HEK293T (cell line): ENCODE data around the gene FAM200B.

Experiments used
- BHLHE40 ChIP-seq: fragments of 450-650 bp; IDR thresholded peaks from 2 replicates; pipeline ENCODE4 v1.6.1; 2016; ENCODE audit warnings: mild to moderate bottlenecking, moderate library complexity, borderline replicate concordance
- CTBP1 ChIP-seq: fragments of 450-650 bp; IDR thresholded peaks from 2 replicates; pipeline ENCODE4 v1.6.1; 2016; ENCODE audit warnings: borderline replicate concordance
- ELF4 ChIP-seq: fragments of 450-650 bp; IDR thresholded peaks from 2 replicates; pipeline ENCODE4 v1.6.1; 2017; ENCODE audit warnings: antibody characterized with exemption
- FOXA1 ChIP-seq: fragments of 450-650 bp; IDR thresholded peaks from 2 replicates; pipeline ENCODE4 v1.6.1; 2016; ENCODE audit warnings: mild to moderate bottlenecking
- FOXK2 ChIP-seq: fragments of 450-650 bp; IDR thresholded peaks from 2 replicates; pipeline ENCODE4 v1.6.1; 2016; ENCODE audit warnings: mild to moderate bottlenecking
- LEF1 ChIP-seq: fragments of 450-650 bp; IDR thresholded peaks from 2 replicates; pipeline ENCODE4 v1.6.1; 2017; ENCODE audit warnings: mild to moderate bottlenecking, borderline replicate concordance
- SP1 ChIP-seq: fragments of 450-650 bp; IDR thresholded peaks from 2 replicates; pipeline ENCODE4 v1.6.1; 2017
- SUZ12 ChIP-seq: fragments of 450-650 bp; IDR thresholded peaks from 2 replicates; pipeline ENCODE4 v1.6.1; 2016; ENCODE audit warnings: mild to moderate bottlenecking
- TARDBP ChIP-seq: fragments of 450-650 bp; IDR thresholded peaks from 2 replicates; pipeline ENCODE4 v1.6.1; 2016

GRCh38 chr4:15657366-15657765 is 24.3 kb upstream of the FAM200B start:
- no peak for TF ChIP-seq CTBP1
- no peak for TF ChIP-seq FOXK2
- TF ChIP-seq FOXA1: no peak
- TF ChIP-seq BHLHE40: no peak
- no peak for TF ChIP-seq LEF1
- no peak for TF ChIP-seq SUZ12
- no peak for TF ChIP-seq TARDBP
- no peak for TF ChIP-seq SP1
- no peak for TF ChIP-seq ELF4
